ENCODE measurements around the gene NXPE3.
"Not testable (repeated sequence)": the region's sequence is repeated elsewhere in the genome, so short reads cannot be mapped to it uniquely, and the experiment has no call there.

Gene NXPE3

GRCh38 chr3:101779047-101779821 lies at the start of gene NXPE3:
TSS of gene NXPE3 (plus strand) at chr3:101779211. CDS start at chr3:101785597, 6,386 bp downstream.
- Histone ChIP-seq H3K4me3 (peak within 1 kb of the TSS; percentile 57 to 94 (median 71)), H3K27ac (peak within 1 kb of the TSS; percentile 47 to 92 (median 82))

DNA sequence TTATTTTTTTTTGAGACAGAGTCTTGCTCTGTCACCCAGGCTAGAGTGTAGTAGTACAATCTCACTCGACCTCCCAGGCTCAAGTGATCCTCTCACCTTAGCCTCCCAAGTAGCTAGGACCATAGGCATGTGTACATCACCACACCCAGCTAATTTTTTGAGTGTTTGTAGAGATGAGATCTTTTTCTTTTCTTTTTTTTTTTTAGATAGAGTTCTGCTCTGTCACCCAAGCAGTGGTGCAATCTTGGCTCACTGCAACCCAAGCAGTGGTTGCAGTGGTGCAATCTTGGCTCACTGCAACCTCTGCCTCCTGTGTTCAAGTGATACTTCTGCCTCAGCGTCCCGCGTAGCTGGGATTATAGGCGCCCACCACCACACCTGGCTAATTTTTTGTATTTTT lies 49.4 kb upstream of the NXPE3 start:
- Histone ChIP-seq H3K4me3 (no peak overlapping the region), H3K27ac (no peak overlapping the region)

DNA sequence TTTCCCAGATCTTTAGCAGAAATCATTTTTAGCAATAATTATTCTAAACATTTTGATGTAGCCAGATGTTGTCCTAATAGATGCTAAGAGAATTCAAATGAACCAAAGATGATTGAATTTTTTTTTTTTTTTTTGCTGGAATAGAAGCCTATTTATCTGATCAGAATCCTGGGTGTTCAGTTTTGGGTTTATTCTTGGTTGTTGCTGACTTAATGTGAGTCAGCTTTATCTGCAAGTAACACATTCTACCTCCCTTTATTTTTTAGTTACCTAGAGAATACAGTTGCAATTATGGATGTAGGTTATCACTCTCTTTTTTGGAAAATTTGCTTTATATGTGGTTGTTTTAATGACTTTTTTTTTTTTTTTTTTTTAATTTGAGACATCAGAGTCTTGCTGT lies 48.2 kb upstream of the NXPE3 start:
- Histone ChIP-seq H3K4me3 (no peak overlapping the region), H3K27ac (no peak overlapping the region)

GRCh38 chr3:101732240-101732641 lies 46.8 kb upstream of the NXPE3 start:
- H3K27ac ChIP-seq: no peak overlapping the region
- no peak overlapping the region for H3K4me3 ChIP-seq

GRCh38 chr3:101735833-101736232 lies 43.2 kb upstream of the NXPE3 start:
- Histone ChIP-seq H3K4me3 (no peak overlapping the region), H3K27ac (no peak overlapping the region)

DNA sequence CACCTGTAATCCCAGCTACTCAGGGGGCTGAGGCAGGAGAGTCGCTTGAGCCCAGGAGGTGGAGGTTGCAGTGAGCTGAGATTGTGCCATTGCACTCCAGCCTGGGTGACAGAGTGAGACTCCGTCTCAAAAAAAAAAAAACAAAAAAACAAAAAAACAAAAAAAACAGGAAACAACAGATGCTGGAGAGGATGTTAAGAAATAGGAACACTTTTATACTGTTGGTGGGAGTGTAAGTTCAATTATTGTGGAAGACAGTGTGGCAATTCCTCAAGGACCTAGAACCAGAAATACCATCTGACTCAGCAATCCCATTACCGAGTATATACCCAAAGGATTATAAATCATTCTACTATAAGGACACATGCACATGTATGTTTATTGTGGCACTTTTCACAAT lies 37.1 kb upstream of the NXPE3 start:
- H3K4me3 ChIP-seq: not testable (repeated sequence)

DNA sequence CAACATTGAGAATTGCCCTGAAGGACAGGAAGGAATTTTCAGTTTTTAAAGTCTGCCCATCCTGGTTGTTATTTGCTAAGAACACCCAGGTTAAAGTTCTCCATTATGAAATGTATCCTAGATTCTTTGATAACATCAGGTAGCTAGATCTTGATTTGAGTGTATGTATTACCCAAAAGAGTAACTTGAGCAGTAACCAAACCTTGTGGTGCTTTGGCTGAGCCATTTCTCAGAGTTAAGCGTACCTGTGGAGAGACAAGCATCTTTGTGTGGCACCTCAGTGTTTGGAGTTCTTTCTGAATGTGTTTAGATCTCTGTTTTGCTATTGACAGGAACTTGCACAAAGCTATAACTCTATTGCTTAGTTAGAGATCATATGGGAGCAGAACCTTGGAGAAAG lies 34.2 kb upstream of the NXPE3 start:
- Histone ChIP-seq H3K4me3 (no peak overlapping the region), H3K27ac (no peak overlapping the region)

More for the DNA sequence above, 37.1 kb upstream of the NXPE3 start:
- not testable (repeated sequence) for H3K27ac ChIP-seq

GRCh38 chr3:101745934-101746333 lies 33.1 kb upstream of the NXPE3 start:
- not testable (repeated sequence) for H3K27ac ChIP-seq, H3K4me3 ChIP-seq

GRCh38 chr3:101753386-101754113 lies 25.5 kb upstream of the NXPE3 start:
- H3K27ac ChIP-seq: not testable (repeated sequence)

GRCh38 chr3:101758224-101758623 lies 20.8 kb upstream of the NXPE3 start:
- Histone ChIP-seq H3K27ac (no peak overlapping the region), H3K4me3 (no peak overlapping the region)

More at GRCh38 chr3:101753386-101754113, 25.5 kb upstream of the NXPE3 start:
- H3K4me3 ChIP-seq: not testable (repeated sequence)

DNA sequence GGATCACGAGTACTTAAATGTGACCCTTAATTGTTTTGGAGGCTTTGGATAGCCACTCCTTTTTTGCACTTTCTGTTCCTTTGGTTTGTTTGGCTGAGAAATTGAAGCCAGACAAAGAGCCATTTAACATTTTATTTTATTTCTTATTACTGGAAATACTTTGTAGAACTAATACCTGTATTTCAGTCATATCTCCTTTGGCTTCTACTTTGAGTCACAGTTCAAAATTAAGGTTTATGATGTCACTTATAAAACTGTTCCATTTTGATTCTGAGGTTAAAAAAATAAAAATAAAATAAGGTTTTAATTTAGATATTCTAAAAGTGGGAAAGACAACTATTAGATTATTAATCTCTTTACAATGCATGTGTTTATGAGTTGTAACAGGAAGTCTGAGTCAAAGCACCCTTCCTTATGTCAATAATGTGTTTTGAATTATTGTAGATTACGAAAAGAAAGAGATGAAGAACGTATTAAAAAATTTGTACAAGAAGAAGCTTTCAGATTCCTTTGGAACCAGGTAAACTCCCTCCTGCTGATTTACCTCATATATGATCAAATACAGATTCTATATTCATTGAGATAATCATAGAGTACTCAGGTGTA lies 16.9 kb upstream of the NXPE3 start:
- Histone ChIP-seq H3K4me3 (no peak overlapping the region), H3K27ac (no peak overlapping the region)

DNA sequence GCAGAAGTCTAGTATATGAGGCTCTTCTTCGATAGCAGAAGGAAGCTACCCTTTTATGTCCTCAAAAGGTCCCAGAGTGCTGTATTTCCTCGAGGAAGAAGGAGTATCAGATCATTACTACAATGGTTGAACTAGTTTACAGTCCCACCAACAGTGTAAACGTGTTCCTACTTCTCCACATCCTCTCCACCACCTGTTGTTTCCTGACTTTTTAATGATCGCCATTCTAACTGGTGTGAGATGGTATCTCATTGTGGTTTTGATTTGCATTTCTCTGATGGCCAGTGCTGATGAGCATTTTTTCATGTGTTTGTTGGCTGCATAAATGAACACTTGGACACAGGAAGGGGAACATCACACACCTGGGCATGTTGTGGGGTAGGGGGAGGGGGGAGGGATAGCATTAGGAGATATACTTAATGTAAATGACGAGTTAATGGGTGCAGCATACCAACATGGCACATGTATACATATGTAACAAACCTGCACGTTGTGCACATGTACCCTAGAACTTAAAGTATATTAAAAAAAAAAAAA lies 1.2 kb upstream of the NXPE3 start:
- not testable (repeated sequence) for H3K4me3 ChIP-seq
- H3K27ac ChIP-seq: peak overlapping the region in 2 of 21 experiments; percentile 82 to 87

- Histone ChIP-seq H3K27ac (peak overlapping the region in 20 of 21 experiments; percentile 58 to 92 (median 82)), H3K4me3 (peak overlapping the region; percentile 57 to 94 (median 71))
Observed at GRCh38 chr3:101778385-101779046, 495 bp upstream of the NXPE3 start.

- H3K27ac ChIP-seq: peak overlapping the region in 14 of 21 experiments; percentile 66 to 92 (median 82)
Observed at GRCh38 chr3:101779822-101780381, 891 bp downstream of the NXPE3 start.

DNA sequence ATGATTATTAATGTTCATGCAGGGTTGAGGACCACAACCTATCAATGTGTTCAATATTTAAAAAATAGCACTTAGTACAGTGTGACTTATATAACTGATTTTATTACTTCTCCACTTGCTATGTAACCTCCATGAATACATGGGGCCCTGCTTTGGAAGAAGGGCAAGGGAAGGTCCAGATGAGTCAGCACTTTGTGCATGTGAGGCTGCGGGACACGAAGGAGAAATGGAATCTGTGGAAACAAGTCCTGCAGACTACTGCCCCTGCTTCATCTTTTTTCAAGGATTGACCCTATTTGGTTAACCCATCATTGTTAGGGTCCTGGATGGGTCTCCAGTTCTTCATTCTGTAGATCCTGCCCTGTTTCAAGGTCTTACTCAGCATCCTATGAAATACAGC lies 1.6 kb downstream of the NXPE3 start:
- Histone ChIP-seq H3K4me3 (no peak overlapping the region), H3K27ac (peak overlapping the region in 2 of 21 experiments; percentile 12)

More at GRCh38 chr3:101779822-101780381, 891 bp downstream of the NXPE3 start:
- peak overlapping the region; percentile 57 to 94 (median 71) for H3K4me3 ChIP-seq

DNA sequence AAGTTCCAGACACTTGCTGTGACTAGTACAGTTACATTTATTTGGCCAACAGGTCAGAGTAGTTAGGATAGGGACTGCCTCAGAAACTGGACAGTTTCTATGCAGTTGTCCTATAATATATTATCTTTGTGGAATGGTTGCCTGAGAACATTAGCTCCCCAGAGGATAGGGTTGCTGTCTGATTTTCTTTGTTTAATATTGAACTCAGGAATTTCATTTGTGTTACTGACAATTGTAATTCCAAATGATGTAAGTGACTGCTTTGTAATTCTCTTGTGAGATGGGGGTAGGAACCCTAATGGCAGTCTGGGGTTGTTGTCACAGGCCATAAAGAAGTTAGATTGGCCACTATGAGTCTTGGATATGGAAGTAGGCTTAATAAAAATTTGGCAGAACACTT lies 2.2 kb downstream of the NXPE3 start:
- no peak overlapping the region for H3K4me3 ChIP-seq
- H3K27ac ChIP-seq: peak overlapping the region in 1 of 21 experiments; percentile 12

- no peak overlapping the region for H3K4me3 ChIP-seq
- H3K27ac ChIP-seq: peak overlapping the region in 12 of 21 experiments; percentile 0 to 64 (median 36)
Observed at GRCh38 chr3:101784855-101785613, 6.0 kb downstream of the NXPE3 start.

DNA sequence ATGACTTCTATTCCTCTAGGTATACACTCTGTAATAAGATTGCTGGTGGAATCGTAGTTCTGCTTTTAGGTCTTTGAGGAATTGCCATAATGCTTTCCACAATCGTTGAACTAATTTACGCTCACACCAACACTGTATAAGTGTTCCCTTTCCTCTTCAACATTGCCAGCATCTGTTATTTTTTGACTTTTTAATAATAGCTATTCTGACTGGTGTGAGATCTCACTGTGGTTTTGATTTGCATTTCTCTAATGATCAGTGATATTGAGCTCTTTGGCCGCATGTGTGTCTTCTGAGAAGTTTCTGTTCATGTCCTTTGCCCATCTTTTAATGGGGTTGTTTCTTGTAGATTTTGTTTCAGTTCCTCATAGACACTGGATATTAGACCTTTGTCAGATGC lies 12.8 kb downstream of the NXPE3 start:
- Histone ChIP-seq H3K4me3 (no peak overlapping the region), H3K27ac (no peak overlapping the region)
